IPS-18a (cell line): ENCODE results near the gene YWHAG.
A peak's percentile ranks its signal among the peaks of the same experiment; 100 is the strongest.

Experiments
- H3K27ac ChIP-seq: one replicate; pipeline ENCODE4 v1.5.1; 2013; ENCODE audit warnings: low read length
- H3K27me3 ChIP-seq: one replicate; pipeline ENCODE4 v1.6.1; 2013; ENCODE audit warnings: mild to moderate bottlenecking, low read length; ENCODE audit not compliant: control insufficient read depth, insufficient read depth
- H3K36me3 ChIP-seq: one replicate; pipeline ENCODE4 v1.6.1; 2013; ENCODE audit warnings: low read depth, low read length; ENCODE audit not compliant: control insufficient read depth
- H3K4me1 ChIP-seq: one replicate; pipeline ENCODE4 v1.6.1; 2013; ENCODE audit warnings: low read depth, low read length; ENCODE audit not compliant: control insufficient read depth
- H3K4me3 ChIP-seq: one replicate; pipeline ENCODE4 v1.5.1; 2013; ENCODE audit warnings: low read length
- H3K9ac ChIP-seq: one replicate; pipeline ENCODE4 v1.6.1; 2013; ENCODE audit warnings: mild to moderate bottlenecking, low read length, moderate library complexity
- H3K9me3 ChIP-seq: one replicate; pipeline ENCODE4 v1.6.1; 2013; ENCODE audit warnings: low read depth, low read length; ENCODE audit not compliant: control insufficient read depth

Gene YWHAG

GRCh38 chr7:76330261-76330660 lies 28.5 kb downstream of the YWHAG start:
- Histone ChIP-seq H3K27ac (no peak overlapping the region), H3K9me3 (no peaks in the 10 kb centered on the region), H3K4me3 (no peak overlapping the region), H3K4me1 (no peaks in the 10 kb centered on the region), H3K27me3 (no peaks in the 10 kb centered on the region), H3K36me3 (peaks cover 51% of the 10 kb centered on the region), H3K9ac (no peak overlapping the region)

DNA sequence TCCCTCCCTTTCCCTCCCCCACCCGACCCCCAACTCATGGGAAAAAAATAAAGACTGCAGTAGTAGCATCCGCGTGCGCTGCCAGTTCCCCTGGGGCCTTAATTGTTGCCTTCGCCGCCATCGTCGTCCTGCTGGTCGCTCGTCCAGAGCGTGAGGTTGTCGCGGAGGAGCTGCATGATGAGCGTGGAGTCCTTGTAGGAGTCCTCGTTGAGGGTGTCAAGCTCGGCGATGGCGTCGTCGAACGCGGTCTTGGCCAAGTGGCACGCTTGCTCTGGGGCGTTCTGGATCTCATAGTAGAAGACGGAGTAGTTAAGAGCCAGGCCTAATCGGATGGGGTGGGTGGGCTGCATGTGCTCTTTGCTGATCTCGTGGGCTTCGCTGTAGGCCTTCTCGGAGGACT lies 29.3 kb downstream of the YWHAG start:
- Histone ChIP-seq H3K27ac (no peak overlapping the region), H3K4me1 (no peaks in the 10 kb centered on the region), H3K27me3 (no peaks in the 10 kb centered on the region), H3K36me3 (peaks cover 55% of the 10 kb centered on the region), H3K9me3 (no peaks in the 10 kb centered on the region), H3K4me3 (no peak overlapping the region), H3K9ac (no peak overlapping the region)

DNA sequence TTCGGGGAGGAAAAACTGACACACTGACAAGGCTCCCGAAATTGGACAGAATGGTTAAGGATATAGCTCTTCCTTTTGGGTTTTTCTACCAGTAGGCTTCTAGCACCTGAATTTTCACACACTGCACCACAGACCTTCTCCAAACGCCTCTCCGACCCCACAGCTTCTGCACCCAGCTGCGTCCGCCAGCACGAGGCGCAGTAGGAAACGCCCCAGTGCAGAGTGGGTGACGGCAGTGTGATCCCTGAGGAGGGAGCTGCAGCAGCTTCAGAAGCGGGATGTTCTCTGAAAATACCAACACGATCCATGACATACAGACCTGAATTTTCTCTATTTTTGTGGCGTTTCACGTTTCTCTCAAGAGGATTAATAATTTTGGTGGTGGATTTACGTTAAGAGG lies 30.4 kb downstream of the YWHAG start:
- H3K4me3 ChIP-seq: no peak overlapping the region
- H3K9me3 ChIP-seq: no peaks in the 10 kb centered on the region
- no peak overlapping the region for H3K27ac ChIP-seq
- no peaks in the 10 kb centered on the region for H3K27me3 ChIP-seq
- no peak overlapping the region for H3K9ac ChIP-seq
- H3K36me3 ChIP-seq: peaks cover 57% of the 10 kb centered on the region
- H3K4me1 ChIP-seq: no peaks in the 10 kb centered on the region

- H3K27ac ChIP-seq: no peak overlapping the region
- H3K9ac ChIP-seq: no peak overlapping the region
- no peaks in the 10 kb centered on the region for H3K9me3 ChIP-seq
- no peaks in the 10 kb centered on the region for H3K27me3 ChIP-seq
- no peak overlapping the region for H3K4me3 ChIP-seq
- H3K36me3 ChIP-seq: peaks cover 57% of the 10 kb centered on the region
- no peaks in the 10 kb centered on the region for H3K4me1 ChIP-seq
Observed at GRCh38 chr7:76327610-76328009, 31.2 kb downstream of the YWHAG start.

GRCh38 chr7:76326646-76327233 lies 32.1 kb downstream of the YWHAG start:
- H3K4me1 ChIP-seq: no peaks in the 10 kb centered on the region
- no peak overlapping the region for H3K27ac ChIP-seq
- no peak overlapping the region for H3K9ac ChIP-seq
- H3K4me3 ChIP-seq: no peak overlapping the region
- peaks cover 54% of the 10 kb centered on the region for H3K36me3 ChIP-seq
- H3K9me3 ChIP-seq: no peaks in the 10 kb centered on the region
- H3K27me3 ChIP-seq: no peaks in the 10 kb centered on the region

GRCh38 chr7:76325811-76326210 lies 33.0 kb downstream of the YWHAG start:
- Histone ChIP-seq H3K4me1 (no peaks in the 10 kb centered on the region), H3K9ac (no peak overlapping the region), H3K27ac (no peak overlapping the region), H3K36me3 (peaks cover 50% of the 10 kb centered on the region), H3K27me3 (no peaks in the 10 kb centered on the region), H3K4me3 (no peak overlapping the region), H3K9me3 (no peaks in the 10 kb centered on the region)

DNA sequence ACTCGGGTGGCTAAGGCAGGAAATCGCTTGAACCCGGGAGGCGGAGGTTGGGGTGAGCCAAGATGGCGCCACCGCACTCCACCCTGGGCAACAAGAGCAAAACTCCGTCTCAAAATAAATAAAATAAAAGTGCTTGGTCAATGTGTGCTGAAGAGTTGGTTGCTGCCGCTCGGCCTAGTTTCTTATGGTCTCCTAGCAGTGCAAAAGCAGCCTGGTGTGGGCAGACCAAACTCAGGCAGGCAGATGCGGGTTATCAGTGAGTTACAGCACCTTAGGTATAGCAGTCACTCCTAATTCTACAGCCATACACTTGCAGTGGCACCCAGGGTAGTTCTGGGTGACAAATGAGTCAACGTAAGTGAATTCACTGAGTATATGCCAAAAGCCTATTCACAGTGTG lies 33.7 kb downstream of the YWHAG start:
- Histone ChIP-seq H3K36me3 (peaks cover 46% of the 10 kb centered on the region), H3K4me3 (no peak overlapping the region), H3K4me1 (no peaks in the 10 kb centered on the region)

GRCh38 chr7:76318488-76319353 lies 40.1 kb downstream of the YWHAG start:
- no peaks in the 10 kb centered on the region for H3K27me3 ChIP-seq
- peak overlapping the region; percentile 62 for H3K4me3 ChIP-seq
- peak overlapping the region; percentile 78 for H3K9ac ChIP-seq
- no peaks in the 10 kb centered on the region for H3K36me3 ChIP-seq
- H3K4me1 ChIP-seq: peaks cover 15% of the 10 kb centered on the region
- H3K27ac ChIP-seq: peak overlapping the region; percentile 52
- H3K9me3 ChIP-seq: no peaks in the 10 kb centered on the region

More for the DNA sequence above, 33.7 kb downstream of the YWHAG start:
- Histone ChIP-seq H3K27ac (no peak overlapping the region), H3K9ac (no peak overlapping the region), H3K9me3 (no peaks in the 10 kb centered on the region), H3K27me3 (no peaks in the 10 kb centered on the region)

GRCh38 chr7:76317782-76318487 lies 40.9 kb downstream of the YWHAG start:
- Histone ChIP-seq H3K9me3 (no peaks in the 10 kb centered on the region), H3K4me1 (peaks cover 15% of the 10 kb centered on the region), H3K36me3 (no peaks in the 10 kb centered on the region), H3K27me3 (no peaks in the 10 kb centered on the region), H3K9ac (peak overlapping the region; percentile 78), H3K27ac (peak overlapping the region; percentile 61), H3K4me3 (peak overlapping the region; percentile 62)

GRCh38 chr7:76316984-76317781 lies 41.6 kb downstream of the YWHAG start:
- Histone ChIP-seq H3K4me1 (peaks cover 15% of the 10 kb centered on the region), H3K4me3 (peak overlapping the region; percentile 47), H3K27me3 (no peaks in the 10 kb centered on the region), H3K9ac (peak overlapping the region; percentile 47), H3K36me3 (no peaks in the 10 kb centered on the region), H3K27ac (peak overlapping the region; percentile 61), H3K9me3 (no peaks in the 10 kb centered on the region)

GRCh38 chr7:76315364-76315763 lies 43.4 kb downstream of the YWHAG start:
- no peaks in the 10 kb centered on the region for H3K36me3 ChIP-seq
- H3K27me3 ChIP-seq: no peaks in the 10 kb centered on the region
- H3K9me3 ChIP-seq: no peaks in the 10 kb centered on the region
- no peak overlapping the region for H3K4me3 ChIP-seq
- H3K27ac ChIP-seq: no peak overlapping the region
- H3K9ac ChIP-seq: no peak overlapping the region
- peaks cover 15% of the 10 kb centered on the region for H3K4me1 ChIP-seq
